ENCODE data around the gene CD163L1.

Gene CD163L1

GRCh38 chr12:7321624-7322023 lies 122.3 kb downstream of the CD163L1 start:
- no peak for DNase-seq

DNA sequence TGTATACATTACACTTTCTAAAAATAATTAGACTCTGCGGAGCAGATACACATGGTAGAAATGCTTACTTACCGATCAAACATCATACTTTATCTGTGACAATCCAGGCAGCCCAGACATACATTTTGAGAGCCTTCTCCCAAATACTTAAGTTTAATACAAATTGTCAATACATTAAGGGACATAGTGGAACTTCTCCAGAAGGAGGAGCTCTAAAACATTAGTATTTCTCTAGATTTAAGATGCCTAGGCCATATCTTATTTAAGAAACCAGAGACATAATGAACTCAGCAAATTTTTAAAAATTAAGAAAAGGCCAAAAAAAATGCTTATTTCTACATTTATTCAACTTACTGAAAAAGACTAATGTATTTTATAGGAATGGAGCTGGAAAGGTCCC lies 124.0 kb downstream of the CD163L1 start:
- DNase-seq, result no peak

- no peak for DNase-seq
Measured at GRCh38 chr12:7310070-7310469, 133.9 kb downstream of the CD163L1 start.
